Lower leg skin (tissue), 4 donors: ENCODE results near the gene SORD. TPM values are rescaled to one million over a fixed set of nuclear protein-coding genes. Genes with fewer than 3 reads are reported as not detected.

ENCODE experiments used
- DNase-seq, 2 donors: peaks; one replicate each; pipeline ENCODE4 v3.0.0-alpha.2; 2019; ENCODE audit warnings: low spot score in 2 of 2
- H3K4me3 ChIP-seq: fragments of 200-600 bp; sonication (generic); 2 replicates; pipeline ENCODE4 v1.5.1; 2017; ENCODE audit warnings: mild to moderate bottlenecking, low read depth; ENCODE audit not compliant: poor library complexity, severe bottlenecking
- CTCF ChIP-seq, 3 donors: fragments of 450-650 bp; IDR thresholded peaks; one replicate each; pipeline ENCODE4 v1.5.1; 2016; ENCODE audit warnings: antibody characterized with exemption in 3 of 3, mild to moderate bottlenecking in 3 of 3, moderate library complexity in 2 of 3
- POLR2A ChIP-seq, 2 donors: fragments of 450-650 bp; IDR thresholded peaks; one replicate each; pipeline ENCODE4 v1.6.1; 2016 to 2017; ENCODE audit warnings: antibody characterized with exemption in 2 of 2, mild to moderate bottlenecking in 1 of 2, moderate library complexity in 1 of 2
- WGBS, 2 donors: methylation state at CpG; one replicate each; pipeline ENCODE4 v1.1.5; 2018; 5-methylcytosine and 5-hydroxymethylcytosine counted together
- intact Hi-C: fragments of 100-400 bp; cut with DNase I; formaldehyde crosslinking; loops from one replicate; pipeline ENCODE4 v1.15.0; 2023; ENCODE audit warnings: low total_unique reads
- total RNA-seq, 4 donors: library from RNA; depleted of rRNA; stranded (reverse); fragments of >200 nt; gene quantifications; one replicate each; pipeline ENCODE4 v1.1.0, GENCODE V29; 2016

Gene SORD
- total RNA-seq, 4 donors from 2014 or later = 54.3 to 87.9 (median 83.9) TPM

DNA sequence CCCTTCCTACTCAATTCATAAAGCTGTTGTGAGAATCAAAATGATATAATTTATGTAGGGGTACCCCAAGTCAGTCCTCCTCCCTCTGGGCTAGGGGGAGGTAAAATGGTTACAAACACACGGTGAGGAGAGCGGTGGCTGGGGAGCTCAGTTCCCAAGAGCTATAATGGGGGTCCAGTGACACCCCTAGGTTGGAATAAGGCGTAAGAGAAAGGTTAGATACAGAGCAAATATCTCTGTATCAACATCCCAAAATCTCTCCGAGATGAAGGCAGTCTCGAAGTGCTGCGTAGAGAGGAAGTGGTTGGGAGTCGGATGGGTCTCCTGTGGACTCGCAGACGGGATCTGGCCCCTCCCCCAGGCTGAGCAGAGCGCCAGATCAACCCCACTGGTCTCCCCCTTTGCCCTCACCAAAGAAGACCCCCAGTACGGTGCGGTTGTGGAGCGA lies 89.2 kb downstream of the SORD start:
- DNase-seq = no peak
- H3K4me3 ChIP-seq = no peak overlapping the region
- no peak for TF ChIP-seq CTCF (IDR thresholded peaks at IDR 0.05)
- TF ChIP-seq POLR2A (IDR thresholded peaks at IDR 0.05) = no peak
- intact Hi-C loops = no loop called here
- 5 to 6% methylated on average over 10 to 13 of the region's 13 CpGs for WGBS, 2 donors

- WGBS, 2 donors = 1% methylated on average over 20 to 31 of the region's 58 CpGs
- TF ChIP-seq POLR2A (IDR thresholded peaks at IDR 0.05) (no peak), CTCF (IDR thresholded peaks at IDR 0.05) (no peak)
- no peak overlapping the region for H3K4me3 ChIP-seq
- DNase-seq = no peak
- intact Hi-C loops = no loop called here
Measured at GRCh38 chr15:45112591-45113379, 89.8 kb downstream of the SORD start.

GRCh38 chr15:45113380-45113990 lies 90.5 kb downstream of the SORD start:
- intact Hi-C loops = no loop called here
- H3K4me3 ChIP-seq = no peak overlapping the region
- whole genome bisulfite sequencing, 2 donors = 6 to 7% methylated on average over 10 to 12 of the region's 14 CpGs
- no peak for TF ChIP-seq CTCF (IDR thresholded peaks at IDR 0.05)
- no peak for TF ChIP-seq POLR2A (IDR thresholded peaks at IDR 0.05)
- no peak for DNase-seq

GRCh38 chr15:45114076-45114750 lies 91.2 kb downstream of the SORD start, which contains the start of the genes DUOX2 and DUOXA2:
TSS of gene DUOX2 (minus strand) at chr15:45114172. CDS start at chr15:45113411, 761 bp downstream.
TSS of gene DUOXA2 (plus strand) at chr15:45114326. CDS start at chr15:45114606, 280 bp downstream.
- TF ChIP-seq CTCF (IDR thresholded peaks at IDR 0.05) = no peak
- no peak for TF ChIP-seq POLR2A (IDR thresholded peaks at IDR 0.05)
- DNase-seq = no peak
- 2 to 3% methylated on average over 35 to 42 of the region's 42 CpGs for WGBS, 2 donors
- H3K4me3 ChIP-seq = no peak within 1 kb of the TSS
- intact Hi-C loops = no loop called here

- intact Hi-C loops = no loop called here
- 0 to 9% methylated on average over 2 of the region's 2 CpGs for WGBS, 2 donors
- no peak for DNase-seq
- H3K4me3 ChIP-seq = no peak overlapping the region
- no peak for TF ChIP-seq POLR2A (IDR thresholded peaks at IDR 0.05)
- TF ChIP-seq CTCF (IDR thresholded peaks at IDR 0.05) = no peak
Measured at GRCh38 chr15:45114751-45115085, 91.7 kb downstream of the SORD start.
